K562 (cell line): ENCODE measurements around the gene BAIAP3. TPM values are rescaled to one million over a fixed set of nuclear protein-coding genes. Genes with fewer than 3 reads are reported as not detected.

ENCODE experiments used
- ATAC-seq: fragments of 200-7000 bp; cut with Tn5 transposase; 3 replicates; pipeline ENCODE4 v1.9.1; 2020; ENCODE audit warnings: moderate library complexity
- BruUV-seq: library from RNA; stranded (reverse); fragments of 400-500 nt; replicated peaks from 2 replicates; lab custom pipeline; 2021; lab: Mats Ljungman, UMichigan
- CTCF ChIA-PET: fragments of 300-600 bp; formaldehyde crosslinking; extraction: SDS; loops from one replicate; lab custom pipeline; 2021; ENCODE audit warnings: low intra/inter-chr PET ratio; lab: Yijun Ruan, JAX
- POLR2A ChIA-PET: fragments of 300-600, 350-650 bp; sonication (Branson Sonifier 250); formaldehyde crosslinking; extraction: SDS; loops from one replicate; lab custom pipeline; 2021; ENCODE audit warnings: antibody characterized with exemption, inconsistent platforms; lab: Yijun Ruan, JAX
- DNase-seq, 4 experiments: peaks; one replicate each; pipeline versions ENCODE4 v3.0.0 to v3.0.0-alpha.2; 2011 to 2018; ENCODE audit warnings: low spot score in 3 of 4, mixed read lengths in 3 of 4; ENCODE audit errors: extremely low read depth in 1 of 4
- FAIRE-seq: peaks from 2 replicates; lab custom pipeline; 2011; peaks lifted over from hg19 to GRCh38; lab: Jason Lieb, UNC
- H2AFZ ChIP-seq: 2 replicates; pipeline ENCODE4 v1.6.0; 2011; ENCODE audit warnings: low read depth, low read length, control low read depth, inconsistent platforms
- H3K27ac ChIP-seq: fragments of 200-600 bp; 3 replicates; pipeline ENCODE4 v1.8.0; 2011; ENCODE audit warnings: low read depth, mild to moderate bottlenecking, control low read depth, inconsistent platforms, low read length, moderate library complexity, mixed read lengths; ENCODE audit errors: extremely low read depth
- H3K27me3 ChIP-seq, 2 experiments: fragments of 300-600 bp in 1 of 2; 2 replicates in 1 of 2; 3 replicates in 1 of 2; pipeline versions ENCODE4 v1.6.0 to v1.8.0; 2011; ENCODE audit warnings: inconsistent platforms in 2 of 2, low read length in 2 of 2, mild to moderate bottlenecking in 1 of 2, mixed read lengths in 1 of 2, moderate library complexity in 1 of 2; ENCODE audit not compliant: control insufficient read depth in 2 of 2, insufficient read depth in 2 of 2
- H3K36me3 ChIP-seq: fragments of 300-600 bp; 3 replicates; pipeline ENCODE4 v1.8.0; 2011; ENCODE audit warnings: mild to moderate bottlenecking, low read length, inconsistent platforms; ENCODE audit not compliant: control insufficient read depth, insufficient read depth
- H3K4me1 ChIP-seq, 2 experiments: fragments of 200-600 bp in 1 of 2; replicated peaks in 1 of 2; 2 replicates in 1 of 2; 3 replicates in 1 of 2; pipeline versions ENCODE4 v1.5.1 to v1.8.0; 2011; ENCODE audit warnings: inconsistent platforms in 2 of 2, low read length in 2 of 2, mild to moderate bottlenecking in 1 of 2, mixed read lengths in 1 of 2, moderate library complexity in 1 of 2; ENCODE audit not compliant: control insufficient read depth in 2 of 2, insufficient read depth in 2 of 2
- H3K4me2 ChIP-seq: 2 replicates; pipeline ENCODE4 v1.6.1; 2011; ENCODE audit warnings: low read length, control low read depth, inconsistent platforms, mixed read lengths; ENCODE audit not compliant: insufficient read depth
- H3K4me3 ChIP-seq: fragments of 200-600 bp; sonication (generic), shearing (Covaris generic); 2 replicates; pipeline ENCODE4 v1.5.1; 2016; ENCODE audit warnings: control low read depth, inconsistent platforms
- H3K79me2 ChIP-seq: fragments of 200-600 bp; 3 replicates; pipeline ENCODE4 v1.8.0; 2011; ENCODE audit warnings: low read length, inconsistent platforms; ENCODE audit not compliant: control insufficient read depth, insufficient read depth
- H3K9ac ChIP-seq, 2 experiments: 2 replicates each; pipeline versions ENCODE4 v1.6.0 to v1.6.1; 2011; ENCODE audit warnings: low read depth in 2 of 2, low read length in 2 of 2, control low read depth in 1 of 2, inconsistent platforms in 1 of 2, mild to moderate bottlenecking in 1 of 2, mixed read lengths in 1 of 2; ENCODE audit not compliant: insufficient read depth in 1 of 2
- H3K9me1 ChIP-seq: one replicate; pipeline ENCODE4 v1.6.0; 2011; ENCODE audit warnings: inconsistent platforms, mild to moderate bottlenecking, low read length, moderate library complexity; ENCODE audit not compliant: control insufficient read depth, insufficient read depth
- H3K9me3 ChIP-seq: replicated peaks from 2 replicates; pipeline ENCODE4 v1.5.1; 2011; ENCODE audit warnings: low read depth, low read length, inconsistent platforms; ENCODE audit not compliant: control insufficient read depth, insufficient read depth
- H4K20me1 ChIP-seq: replicated peaks from 2 replicates; pipeline ENCODE4 v1.6.1; 2011; ENCODE audit warnings: low read length, inconsistent platforms, mixed read lengths; ENCODE audit not compliant: control insufficient read depth, insufficient read depth
- CGGBP1 ChIP-seq: fragments of 250-450 bp; sonication (Bioruptor Pico); IDR thresholded peaks from 2 replicates; pipeline ENCODE4 v1.9.0; 2021; ENCODE audit warnings: mild to moderate bottlenecking
- RBFOX2 ChIP-seq: fragments of 200-400 bp; formaldehyde crosslinking; IDR thresholded peaks from 2 replicates; pipeline ENCODE4 v1.6.1; 2017; ENCODE audit warnings: low read depth, mild to moderate bottlenecking, low read length, moderate library complexity
- ZNF830 ChIP-seq: fragments of 250-450 bp; sonication (Bioruptor Pico); IDR thresholded peaks from 2 replicates; pipeline ENCODE4 v1.5.0; 2021; ENCODE audit warnings: mild to moderate bottlenecking
- WGBS: fragments of 100-300 bp; shearing (Covaris generic); methylation state at CpG from one replicate; pipeline ENCODE4 v1.1.6; 2016; ENCODE audit warnings: low coverage, mixed read lengths; ENCODE audit not compliant: insufficient coverage; ENCODE audit errors: missing lambda C conversion rate; 5-methylcytosine and 5-hydroxymethylcytosine counted together
- in situ Hi-C: fragments of 300-500 bp; cut with MboI; formaldehyde crosslinking; loops from 4 replicates; pipeline ENCODE4 v1.15.0; 2018; ENCODE audit warnings: inconsistent platforms, mixed read lengths
- intact Hi-C: fragments of 100-400 bp; cut with micrococcal nuclease; formaldehyde crosslinking; loops from 2 replicates; pipeline ENCODE4 v1.14.2; 2022
- polyA plus RNA-seq, 8 experiments: library from polyadenylated mRNA; depleted of rRNA in 4 of 8; stranded (reverse) in 5 of 8; unstranded in 3 of 8; fragments of >200 nt; fragmentation: Nextera tagmentation in 2 of 8; fragmentation: Illumina TruSeq in 1 of 8; extraction: Ambion mirVana in 2 of 8; extraction: Trizol in 1 of 8; gene quantifications; 2 replicates each; pipeline versions ENCODE4 v1.2.1 to v1.2.3, GENCODE V29; 2011 to 2014; ENCODE audit warnings: inconsistent platforms in 1 of 8, missing spikeins in 1 of 8
- total RNA-seq, 7 experiments: library from RNA; depleted of rRNA in 6 of 7; stranded (reverse); fragments of >200 nt in 6 of 7; fragmentation: Illumina TruSeq in 2 of 7; extraction: Trizol in 2 of 7; gene quantifications; 2 replicates each; pipeline versions ENCODE4 v1.2.1 to v1.2.3, GENCODE V29; 2011 to 2021; ENCODE audit warnings: low replicate concordance in 1 of 7

Gene BAIAP3
- total and polyA plus RNA-seq, 9 of the 15 experiments (the other 6 are each of a cell fraction or from before 2014, with no cell fraction given), result 0.03 to 4.5 (median 0.57) TPM; not detected in 1

DNA sequence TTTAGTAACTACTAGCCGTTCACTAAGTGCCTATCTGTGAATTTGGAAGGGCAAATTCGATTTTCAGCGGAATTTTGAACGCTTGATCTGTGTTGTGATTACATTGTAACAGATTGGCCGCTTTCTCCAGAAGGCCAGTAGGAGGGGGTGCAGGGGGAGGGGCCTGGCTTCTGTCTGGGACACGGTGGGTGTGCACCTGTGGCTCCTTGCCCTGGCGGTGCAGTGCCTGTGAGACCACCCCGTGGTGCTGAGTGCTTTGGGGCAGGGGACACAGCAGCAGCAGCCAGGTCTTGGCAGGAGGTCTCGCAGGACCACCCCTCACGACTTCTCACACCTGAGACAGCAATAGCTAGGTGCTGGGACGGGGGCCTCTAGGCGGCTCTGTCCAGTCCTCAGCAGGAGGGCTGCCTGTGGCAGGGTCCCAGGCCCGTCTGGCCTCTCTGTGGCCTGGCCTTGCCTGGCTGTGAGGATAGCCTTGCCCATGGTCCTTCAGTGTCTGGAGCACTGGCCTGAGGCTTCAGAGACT is 22.2 kb upstream of the BAIAP3 start:
- peaks cover 64% of the 10 kb centered on the region for H3K79me2 ChIP-seq
- 0 out of 3 replicates have a peak, but pooled peaks have one; percentile 7 for ATAC-seq
- in situ Hi-C loops, result no loop called here
- no TSS peak for BruUV-seq
- TF ChIP-seq RBFOX2, result peak; percentile 67
- no peak for TF ChIP-seq ZNF830 (CRISPR knock-in tag)
- no peak for TF ChIP-seq CGGBP1 (CRISPR knock-in tag)
- TF ChIP-seq, all 486 proteins: peak for 1
- Histone ChIP-seq H3K4me2 (peak overlapping the region; percentile 87), H3K27me3 (no peaks in the 10 kb centered on the region), H3K9ac (peak overlapping the region; percentile 79 to 99; a peak in 3 of 4 replicates), H2AFZ (no peak overlapping the region), H3K4me3 (peak overlapping the region; percentile 91), H3K9me1 (peaks cover 19% of the 10 kb centered on the region), H3K27ac (peak overlapping the region; percentile 24; the same call in 1 of the 3 replicates), H3K36me3 (peaks cover 58% of the 10 kb centered on the region), H3K4me1 (peaks cover 12 to 63% of the 10 kb centered on the region in 2 experiments), H4K20me1 (peaks cover 50% of the 10 kb centered on the region), H3K9me3 (no peaks in the 10 kb centered on the region)
- CTCF ChIA-PET, result no interaction called here
- intact Hi-C loops, result no loop called here
- FAIRE-seq (no peak), DNase-seq (no peak)
- 38% methylated on average over 13 of the region's 13 CpGs for WGBS
- POLR2A ChIA-PET, result interaction anchor here (0.7 to 1.2 kb wide), 3 partner anchors 10 to 772 kb away, joined by 3 to 4 read pairs (median 3); no protein-coding TSS in a partner anchor
